AG09319 (cell line): ENCODE results near the gene C3.

Experiments
- DNase-seq: peaks from one replicate; pipeline ENCODE4 v3.0.0-alpha.2; 2010; ENCODE audit warnings: low read depth; ENCODE audit errors: extremely low read depth
- CTCF ChIP-seq: IDR thresholded peaks from 2 replicates; pipeline ENCODE4 v1.5.1; 2011; ENCODE audit warnings: low read depth, mild to moderate bottlenecking, inconsistent platforms, low read length, moderate library complexity

The C3 gene

DNA sequence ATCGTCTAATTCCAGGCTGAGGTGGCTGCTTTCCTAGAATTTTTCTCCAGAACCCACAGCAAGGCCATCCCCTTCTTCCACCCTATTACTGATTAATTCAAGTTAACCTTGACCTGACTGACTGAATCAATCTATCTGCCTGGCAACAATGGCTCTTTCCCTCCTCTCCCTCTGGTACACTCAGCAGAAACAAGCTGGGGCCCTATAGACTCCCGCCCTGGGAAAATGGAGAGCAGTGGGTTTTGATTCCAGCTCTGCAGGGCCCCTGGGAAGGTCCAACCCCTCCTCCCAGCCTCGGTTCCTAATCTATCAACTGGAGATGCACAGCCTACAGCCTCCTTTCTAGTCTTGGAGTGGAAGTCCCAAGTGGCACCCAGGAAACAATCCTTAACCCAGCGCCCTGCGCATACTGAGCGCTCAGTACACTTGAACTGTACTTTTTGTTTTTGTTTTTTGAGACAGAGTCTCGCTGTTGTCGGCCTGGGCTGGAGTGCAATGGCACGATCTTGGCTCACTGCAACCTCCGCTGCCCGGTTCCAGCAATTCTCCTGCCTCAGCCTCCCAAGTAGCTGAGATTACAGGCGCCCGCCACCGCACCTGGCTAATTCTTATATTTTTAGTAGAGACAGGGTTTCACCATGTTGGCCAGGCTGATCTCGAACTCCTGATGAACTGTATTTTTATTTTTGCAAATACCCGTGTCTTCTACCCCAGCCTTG lies 5.2 kb upstream of the C3 start:
- TF ChIP-seq CTCF = no peak
- no peak for DNase-seq

DNA sequence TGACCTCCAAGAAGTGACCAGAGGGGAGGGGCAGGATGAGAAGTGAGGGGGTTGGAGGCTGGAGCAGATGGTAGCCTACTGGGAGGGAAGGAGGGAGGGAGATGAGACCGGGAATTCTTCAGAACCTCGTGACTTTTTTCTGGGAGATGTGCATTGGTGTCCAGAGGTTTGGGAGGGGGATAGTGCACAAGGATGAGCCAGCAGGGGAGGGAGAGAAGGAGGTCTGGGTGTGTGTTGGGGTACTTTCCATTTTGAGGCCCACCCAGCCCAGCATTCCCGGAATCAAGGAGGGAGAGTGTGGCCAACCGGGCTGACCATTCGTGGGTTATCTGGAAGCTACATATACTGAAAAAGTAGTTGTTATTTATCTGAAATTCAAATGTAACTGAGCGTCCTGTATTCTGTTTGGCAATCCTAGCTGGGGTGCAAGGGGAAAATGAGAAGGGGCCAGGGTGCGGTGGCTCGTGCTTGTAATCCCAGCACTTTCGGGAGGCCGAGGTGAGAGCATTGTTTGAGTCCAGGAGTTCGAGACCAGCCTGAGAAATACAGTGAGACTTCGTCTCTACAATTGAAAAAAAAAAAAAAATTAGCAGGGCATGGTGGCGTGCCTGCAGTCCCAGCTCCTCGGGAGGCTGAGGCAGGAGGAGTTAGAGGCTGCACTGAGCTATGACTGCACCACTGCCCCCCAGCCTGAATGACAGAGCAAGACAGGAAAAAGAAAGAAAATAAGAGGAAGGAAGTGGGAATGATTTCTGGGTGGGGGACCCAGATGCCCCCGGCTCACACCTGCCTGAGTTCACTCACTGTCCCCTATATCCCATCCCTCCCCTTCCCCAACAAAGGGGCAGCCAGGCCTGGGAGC lies 4.4 kb upstream of the C3 start:
- no peak for DNase-seq

GRCh38 chr19:6723738-6724137 lies 3.3 kb upstream of the C3 start:
- DNase-seq = no peak
- no peak for TF ChIP-seq CTCF

More for the DNA sequence above, 4.4 kb upstream of the C3 start:
- TF ChIP-seq CTCF = no peak

DNA sequence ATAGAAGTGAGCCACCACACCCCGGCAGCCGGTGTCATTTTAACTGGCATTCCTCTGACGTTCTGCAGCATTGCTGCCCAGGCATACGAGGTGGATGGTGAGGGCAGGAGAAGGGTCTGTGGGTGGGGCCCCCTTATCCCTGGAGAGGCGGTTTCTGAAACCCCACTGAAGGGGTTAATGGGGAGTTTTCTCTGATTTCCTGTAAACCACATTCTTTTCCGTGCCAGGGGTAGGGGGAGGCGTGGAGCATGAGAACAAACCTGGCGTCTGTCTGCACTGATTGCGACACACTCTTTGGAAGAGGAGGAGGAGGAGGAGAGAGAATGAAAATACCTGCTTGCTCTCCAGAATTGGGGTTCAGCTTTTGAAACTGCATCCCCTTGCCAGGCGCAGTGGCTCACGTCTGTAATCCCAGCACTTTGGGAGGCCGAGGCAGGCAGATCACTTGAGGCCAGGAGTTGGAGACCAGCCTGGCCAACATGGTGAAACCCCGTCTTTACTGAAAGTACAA lies 2.7 kb upstream of the C3 start:
- DNase-seq = no peak
- TF ChIP-seq CTCF = no peak

DNA sequence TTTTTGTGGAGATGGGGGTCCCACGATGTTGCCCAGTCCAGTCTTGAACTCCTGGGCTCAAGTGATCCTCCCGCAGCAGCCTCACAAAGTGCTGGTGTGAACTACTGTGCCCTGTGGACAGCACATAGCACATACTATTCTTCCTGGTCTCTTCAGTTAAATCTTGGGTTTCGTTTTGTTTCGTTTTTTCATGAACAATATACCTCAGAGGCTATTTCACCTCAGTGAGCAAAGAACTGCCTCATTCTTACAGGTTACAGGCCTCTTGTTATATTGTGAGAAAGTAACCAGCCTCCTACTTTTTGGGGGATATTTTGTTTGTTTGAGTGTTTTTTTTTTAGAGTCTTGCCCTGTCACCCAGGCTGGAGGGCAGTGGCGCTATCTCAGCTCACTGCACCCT lies 1.3 kb upstream of the C3 start:
- TF ChIP-seq CTCF = no peak
- no peak for DNase-seq

- DNase-seq = no peak
- TF ChIP-seq CTCF = no peak
Measured at GRCh38 chr19:6721138-6721474, 656 bp upstream of the C3 start.

- no peak for DNase-seq
- TF ChIP-seq CTCF = no peak
Measured at GRCh38 chr19:6719992-6720368, 470 bp downstream of the C3 start.
